GM12873 (cell line): Measurements from ENCODE around the gene KCNH2.

Experiments used
- CTCF ChIP-seq: IDR thresholded peaks from 2 replicates; pipeline ENCODE4 v1.5.1; 2012; ENCODE audit warnings: low read depth, mild to moderate bottlenecking, moderate library complexity, low read length, control low read depth; ENCODE audit not compliant: insufficient read depth; ENCODE audit errors: missing control alignments

KCNH2 gene

GRCh38 chr7:151018421-151019129 is 40.5 kb upstream of the KCNH2 start:
- TF ChIP-seq CTCF: no peak

GRCh38 chr7:151017953-151018420 is 39.9 kb upstream of the KCNH2 start:
- TF ChIP-seq CTCF: peak; percentile 89

GRCh38 chr7:151017370-151017952 is 39.3 kb upstream of the KCNH2 start:
- no peak for TF ChIP-seq CTCF

- TF ChIP-seq CTCF: no peak
Measured at GRCh38 chr7:151016942-151017341, 38.8 kb upstream of the KCNH2 start.

GRCh38 chr7:151016505-151016904 is 38.4 kb upstream of the KCNH2 start:
- TF ChIP-seq CTCF: no peak

GRCh38 chr7:151015967-151016366 is 37.8 kb upstream of the KCNH2 start:
- no peak for TF ChIP-seq CTCF

- TF ChIP-seq CTCF: no peak
Measured at GRCh38 chr7:151014950-151015349, 36.8 kb upstream of the KCNH2 start.
